OCI-LY7 (cell line): Measurements from ENCODE around the gene ACSL4.

Experiments used
- EZH2phosphoT487 ChIP-seq: fragments of 200-600 bp; sonication (generic); IDR thresholded peaks from 2 replicates; pipeline ENCODE4 v1.6.1; 2018; ENCODE audit warnings: low read depth, borderline replicate concordance, mild to moderate bottlenecking, mixed run types, antibody characterized with exemption, low read length, moderate library complexity, mixed read lengths
- TF ChIP-seq, protein P1 (sequence below): fragments of 200-600 bp; sonication (generic); conservative IDR thresholded peaks from 2 replicates; pipeline ENCODE4 v1.5.1; 2014; ENCODE audit warnings: mild to moderate bottlenecking, antibody characterized with exemption, low read length, moderate library complexity, mixed read lengths

DNA sequence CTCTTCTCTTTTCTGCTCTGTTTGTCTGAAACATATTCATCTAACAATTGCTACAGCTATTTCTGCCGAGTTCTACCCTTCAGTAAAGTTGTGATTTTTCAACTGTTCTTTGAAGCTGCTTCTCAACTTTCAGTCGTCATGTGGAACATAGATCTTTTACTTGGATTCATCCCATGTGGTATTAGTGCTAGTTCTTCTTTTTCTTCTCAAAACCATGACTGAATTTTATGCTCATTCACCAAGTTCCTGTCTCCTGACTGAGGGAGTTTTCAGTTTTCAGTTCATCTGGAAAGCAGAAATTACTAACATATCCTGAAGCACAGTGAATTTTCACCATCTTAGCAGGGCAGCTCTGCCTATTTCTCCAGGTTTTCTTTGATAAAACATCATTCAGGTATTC is 12.1 kb downstream of the ACSL4 start:
- TF ChIP-seq, protein P1, sequence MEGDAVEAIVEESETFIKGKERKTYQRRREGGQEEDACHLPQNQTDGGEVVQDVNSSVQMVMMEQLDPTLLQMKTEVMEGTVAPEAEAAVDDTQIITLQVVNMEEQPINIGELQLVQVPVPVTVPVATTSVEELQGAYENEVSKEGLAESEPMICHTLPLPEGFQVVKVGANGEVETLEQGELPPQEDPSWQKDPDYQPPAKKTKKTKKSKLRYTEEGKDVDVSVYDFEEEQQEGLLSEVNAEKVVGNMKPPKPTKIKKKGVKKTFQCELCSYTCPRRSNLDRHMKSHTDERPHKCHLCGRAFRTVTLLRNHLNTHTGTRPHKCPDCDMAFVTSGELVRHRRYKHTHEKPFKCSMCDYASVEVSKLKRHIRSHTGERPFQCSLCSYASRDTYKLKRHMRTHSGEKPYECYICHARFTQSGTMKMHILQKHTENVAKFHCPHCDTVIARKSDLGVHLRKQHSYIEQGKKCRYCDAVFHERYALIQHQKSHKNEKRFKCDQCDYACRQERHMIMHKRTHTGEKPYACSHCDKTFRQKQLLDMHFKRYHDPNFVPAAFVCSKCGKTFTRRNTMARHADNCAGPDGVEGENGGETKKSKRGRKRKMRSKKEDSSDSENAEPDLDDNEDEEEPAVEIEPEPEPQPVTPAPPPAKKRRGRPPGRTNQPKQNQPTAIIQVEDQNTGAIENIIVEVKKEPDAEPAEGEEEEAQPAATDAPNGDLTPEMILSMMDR: no peak
- no peak for TF ChIP-seq EZH2phosphoT487
